Panc1 (cell line): ENCODE data around the gene SLX4IP. TPM values are rescaled to one million over a fixed set of nuclear protein-coding genes. Genes with fewer than 3 reads are reported as not detected.

Experiments used
- ATAC-seq: fragments of 200-7000 bp; cut with Tn5 transposase; 2 replicates; pipeline ENCODE4 v1.9.1; 2020; ENCODE audit warnings: mild to moderate bottlenecking, moderate library complexity
- BruUV-seq: library from RNA; stranded (reverse); fragments of 400-500 nt; replicated peaks from 2 replicates; lab custom pipeline; 2021; lab: Mats Ljungman, UMichigan
- CTCF ChIA-PET: fragments of 300-600 bp; sonication (Branson Sonifier 250); formaldehyde crosslinking; loops from one replicate; lab custom pipeline; 2022; ENCODE audit warnings: antibody characterized with exemption; lab: Charles Lee
- POLR2A ChIA-PET: fragments of 300-600 bp; sonication (Branson Sonifier 250); formaldehyde crosslinking; loops from one replicate; lab custom pipeline; 2022; ENCODE audit warnings: antibody characterized with exemption; lab: Charles Lee
- DNase-seq: peaks from one replicate; pipeline ENCODE4 v3.0.0-alpha.2; 2010; ENCODE audit warnings: low read depth, low spot score
- H3K27ac ChIP-seq: 2 replicates; pipeline ENCODE4 v1.5.1; 2011; ENCODE audit warnings: mild to moderate bottlenecking, low read length, inconsistent platforms
- H3K27me3 ChIP-seq: fragments of 200-500 bp; sonication (Bioruptor generic); 2 replicates; pipeline ENCODE4 v1.6.0; 2014; ENCODE audit warnings: low read length, inconsistent platforms; ENCODE audit not compliant: control insufficient read depth, insufficient read depth
- H3K36me3 ChIP-seq: fragments of 200-500 bp; sonication (Bioruptor generic); 2 replicates; pipeline ENCODE4 v1.5.1; 2014; ENCODE audit warnings: inconsistent platforms, mild to moderate bottlenecking, low read length, moderate library complexity; ENCODE audit not compliant: control insufficient read depth, insufficient read depth
- H3K4me1 ChIP-seq: 2 replicates; pipeline ENCODE4 v1.5.1; 2011; ENCODE audit warnings: inconsistent platforms, mild to moderate bottlenecking, low read length, moderate library complexity; ENCODE audit not compliant: control insufficient read depth, insufficient read depth
- H3K4me3 ChIP-seq, 2 experiments: 2 replicates each; pipeline ENCODE4 v1.5.1; 2011 to 2012; ENCODE audit warnings: low read depth in 2 of 2, low read length in 2 of 2, mild to moderate bottlenecking in 2 of 2, inconsistent platforms in 1 of 2, moderate library complexity in 1 of 2
- H3K9me3 ChIP-seq: fragments of 200-500 bp; sonication (Bioruptor generic); 2 replicates; pipeline ENCODE4 v1.5.1; 2014; ENCODE audit warnings: low read depth, mild to moderate bottlenecking, inconsistent platforms, low read length, moderate library complexity; ENCODE audit not compliant: control insufficient read depth, insufficient read depth
- POLR2AphosphoS5 ChIP-seq: IDR thresholded peaks from 2 replicates; pipeline ENCODE4 v1.6.1; 2012; ENCODE audit warnings: mild to moderate bottlenecking, low read depth, low read length, moderate library complexity
- SIN3A ChIP-seq: IDR thresholded peaks from 2 replicates; pipeline ENCODE4 v1.6.1; 2012; ENCODE audit warnings: low read depth, mild to moderate bottlenecking, low read length, moderate library complexity, borderline replicate concordance; ENCODE audit not compliant: insufficient read depth
- TCF7L2 ChIP-seq: IDR thresholded peaks from 2 replicates; pipeline ENCODE4 v1.6.1; 2011; ENCODE audit warnings: mild to moderate bottlenecking, low read depth, low read length, inconsistent platforms
- in situ Hi-C: cut with HindIII; loops from 2 replicates; pipeline ENCODE4 v1.10.0; 2016; ENCODE audit warnings: low sequenced_read_pairs, low pct_unique_long_range_greater_than_20kb
- intact Hi-C: fragments of 100-400 bp; cut with micrococcal nuclease; formaldehyde crosslinking; loops from one replicate; pipeline ENCODE4 v1.10.0; 2022; ENCODE audit not compliant: unreplicated experiment
- total RNA-seq: library from RNA; stranded (reverse); gene quantifications from one replicate; pipeline ENCODE4 v1.2.1, GENCODE V29; 2021; ENCODE audit not compliant: unreplicated experiment
- TF ChIP-seq, protein P1 (sequence below), 2 experiments: IDR thresholded peaks; 2 replicates each; pipeline ENCODE4 v1.6.1; 2011 to 2012; ENCODE audit warnings: low read depth in 2 of 2, control low read depth in 1 of 2, low read length in 1 of 2, mild to moderate bottlenecking in 1 of 2, moderate library complexity in 1 of 2; ENCODE audit not compliant: insufficient read depth in 1 of 2
- TF ChIP-seq, protein P2 (sequence below): fragments of 450-650 bp; IDR thresholded peaks from 2 replicates; pipeline ENCODE4 v1.5.1; 2017; ENCODE audit warnings: mild to moderate bottlenecking

SLX4IP gene
- total RNA-seq, 1 experiment from 2014 or later: 5.4 TPM

DNA sequence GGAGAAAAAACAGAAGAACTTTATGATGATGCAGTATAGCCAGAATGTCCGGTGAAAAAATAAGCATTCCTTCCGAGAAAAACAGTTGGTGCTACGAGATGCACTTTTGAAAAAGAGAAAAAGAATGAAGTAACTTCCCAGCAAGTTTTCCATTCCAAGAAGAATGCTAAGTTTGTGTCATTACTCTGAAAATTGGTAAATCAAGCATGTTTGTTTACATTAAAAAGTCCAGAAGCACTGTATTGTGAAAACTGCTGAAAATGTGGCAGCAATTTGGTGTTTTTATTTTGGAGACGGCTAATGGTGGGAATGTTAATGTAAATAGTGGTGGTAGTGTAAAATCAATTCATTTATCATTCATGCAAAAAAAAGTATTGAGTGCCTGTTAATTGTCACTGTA is 47.4 kb upstream of the SLX4IP start:
- no peak for TF ChIP-seq TCF7L2
- TF ChIP-seq POLR2AphosphoS5: no peak
- TF ChIP-seq, protein P1, sequence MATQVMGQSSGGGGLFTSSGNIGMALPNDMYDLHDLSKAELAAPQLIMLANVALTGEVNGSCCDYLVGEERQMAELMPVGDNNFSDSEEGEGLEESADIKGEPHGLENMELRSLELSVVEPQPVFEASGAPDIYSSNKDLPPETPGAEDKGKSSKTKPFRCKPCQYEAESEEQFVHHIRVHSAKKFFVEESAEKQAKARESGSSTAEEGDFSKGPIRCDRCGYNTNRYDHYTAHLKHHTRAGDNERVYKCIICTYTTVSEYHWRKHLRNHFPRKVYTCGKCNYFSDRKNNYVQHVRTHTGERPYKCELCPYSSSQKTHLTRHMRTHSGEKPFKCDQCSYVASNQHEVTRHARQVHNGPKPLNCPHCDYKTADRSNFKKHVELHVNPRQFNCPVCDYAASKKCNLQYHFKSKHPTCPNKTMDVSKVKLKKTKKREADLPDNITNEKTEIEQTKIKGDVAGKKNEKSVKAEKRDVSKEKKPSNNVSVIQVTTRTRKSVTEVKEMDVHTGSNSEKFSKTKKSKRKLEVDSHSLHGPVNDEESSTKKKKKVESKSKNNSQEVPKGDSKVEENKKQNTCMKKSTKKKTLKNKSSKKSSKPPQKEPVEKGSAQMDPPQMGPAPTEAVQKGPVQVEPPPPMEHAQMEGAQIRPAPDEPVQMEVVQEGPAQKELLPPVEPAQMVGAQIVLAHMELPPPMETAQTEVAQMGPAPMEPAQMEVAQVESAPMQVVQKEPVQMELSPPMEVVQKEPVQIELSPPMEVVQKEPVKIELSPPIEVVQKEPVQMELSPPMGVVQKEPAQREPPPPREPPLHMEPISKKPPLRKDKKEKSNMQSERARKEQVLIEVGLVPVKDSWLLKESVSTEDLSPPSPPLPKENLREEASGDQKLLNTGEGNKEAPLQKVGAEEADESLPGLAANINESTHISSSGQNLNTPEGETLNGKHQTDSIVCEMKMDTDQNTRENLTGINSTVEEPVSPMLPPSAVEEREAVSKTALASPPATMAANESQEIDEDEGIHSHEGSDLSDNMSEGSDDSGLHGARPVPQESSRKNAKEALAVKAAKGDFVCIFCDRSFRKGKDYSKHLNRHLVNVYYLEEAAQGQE (IDR thresholded peaks at IDR 0.05; ENCODE audit: insufficient read depth in 1 of 2, low read depth in 2 of 2, low read length in 1 of 2): no peak
- TF ChIP-seq, protein P2, sequence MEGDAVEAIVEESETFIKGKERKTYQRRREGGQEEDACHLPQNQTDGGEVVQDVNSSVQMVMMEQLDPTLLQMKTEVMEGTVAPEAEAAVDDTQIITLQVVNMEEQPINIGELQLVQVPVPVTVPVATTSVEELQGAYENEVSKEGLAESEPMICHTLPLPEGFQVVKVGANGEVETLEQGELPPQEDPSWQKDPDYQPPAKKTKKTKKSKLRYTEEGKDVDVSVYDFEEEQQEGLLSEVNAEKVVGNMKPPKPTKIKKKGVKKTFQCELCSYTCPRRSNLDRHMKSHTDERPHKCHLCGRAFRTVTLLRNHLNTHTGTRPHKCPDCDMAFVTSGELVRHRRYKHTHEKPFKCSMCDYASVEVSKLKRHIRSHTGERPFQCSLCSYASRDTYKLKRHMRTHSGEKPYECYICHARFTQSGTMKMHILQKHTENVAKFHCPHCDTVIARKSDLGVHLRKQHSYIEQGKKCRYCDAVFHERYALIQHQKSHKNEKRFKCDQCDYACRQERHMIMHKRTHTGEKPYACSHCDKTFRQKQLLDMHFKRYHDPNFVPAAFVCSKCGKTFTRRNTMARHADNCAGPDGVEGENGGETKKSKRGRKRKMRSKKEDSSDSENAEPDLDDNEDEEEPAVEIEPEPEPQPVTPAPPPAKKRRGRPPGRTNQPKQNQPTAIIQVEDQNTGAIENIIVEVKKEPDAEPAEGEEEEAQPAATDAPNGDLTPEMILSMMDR: no peak
- no peak for TF ChIP-seq SIN3A
- in situ Hi-C loops: no loop called here
- Histone ChIP-seq H3K4me3 (no peak overlapping the region), H3K9me3 (no peaks in the 10 kb centered on the region), H3K4me1 (no peaks in the 10 kb centered on the region), H3K36me3 (no peaks in the 10 kb centered on the region), H3K27me3 (no peaks in the 10 kb centered on the region), H3K27ac (no peak overlapping the region)
- CTCF ChIA-PET: no interaction called here
- DNase-seq (no peak), ATAC-seq (no peak)
- intact Hi-C loops: no loop called here
- POLR2A ChIA-PET: no interaction called here
- no TSS peak for BruUV-seq

DNA sequence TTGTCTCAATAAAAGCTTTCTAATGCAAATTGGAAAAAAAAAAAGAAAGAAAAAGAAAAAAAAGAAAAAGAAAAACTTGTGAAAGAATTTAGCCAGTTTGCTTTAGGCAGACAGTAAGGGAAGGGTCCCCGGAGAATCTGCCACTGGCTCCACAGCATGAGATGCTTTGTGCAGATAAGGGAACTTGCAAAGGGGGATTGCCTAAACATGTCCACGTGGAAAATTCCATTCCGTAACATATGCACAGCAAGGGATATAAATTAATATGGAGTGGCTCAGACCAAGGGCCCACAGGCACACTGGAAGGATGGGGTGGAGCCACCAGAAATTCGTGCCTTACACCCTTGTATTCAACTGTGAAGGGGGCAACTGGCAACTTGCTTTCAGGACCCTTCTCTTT is 46.5 kb upstream of the SLX4IP start:
- intact Hi-C loops: no loop called here
- Histone ChIP-seq H3K4me1 (no peaks in the 10 kb centered on the region), H3K27ac (no peak overlapping the region), H3K9me3 (no peaks in the 10 kb centered on the region), H3K4me3 (no peak overlapping the region), H3K27me3 (no peaks in the 10 kb centered on the region), H3K36me3 (no peaks in the 10 kb centered on the region)
- ChIA-PET CTCF (no interaction called here), POLR2A (no interaction called here)
- TF ChIP-seq TCF7L2 (no peak), POLR2AphosphoS5 (no peak), SIN3A (no peak)
- TF ChIP-seq, protein P2: no peak
- TF ChIP-seq, protein P1 (IDR thresholded peaks at IDR 0.05; ENCODE audit: insufficient read depth in 1 of 2, low read depth in 2 of 2, low read length in 1 of 2): no peak
- ATAC-seq: no peak
- no TSS peak for BruUV-seq
- in situ Hi-C loops: no loop called here
- no peak for DNase-seq
